Activated T-helper 1 cell treated with Interleukin-2 at 50 U/mL for 16 hours (primary cell): ENCODE data around the gene RSPO3.
"Not testable (repeated sequence)": the region's sequence is repeated elsewhere in the genome, so short reads cannot be mapped to it uniquely, and the experiment has no call there.

ENCODE experiments used
- DNase-seq: peaks from one replicate; pipeline ENCODE4 v3.0.0-alpha.2; 2020; ENCODE audit warnings: low read depth

The RSPO3 gene, protein sequence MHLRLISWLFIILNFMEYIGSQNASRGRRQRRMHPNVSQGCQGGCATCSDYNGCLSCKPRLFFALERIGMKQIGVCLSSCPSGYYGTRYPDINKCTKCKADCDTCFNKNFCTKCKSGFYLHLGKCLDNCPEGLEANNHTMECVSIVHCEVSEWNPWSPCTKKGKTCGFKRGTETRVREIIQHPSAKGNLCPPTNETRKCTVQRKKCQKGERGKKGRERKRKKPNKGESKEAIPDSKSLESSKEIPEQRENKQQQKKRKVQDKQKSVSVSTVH

DNA sequence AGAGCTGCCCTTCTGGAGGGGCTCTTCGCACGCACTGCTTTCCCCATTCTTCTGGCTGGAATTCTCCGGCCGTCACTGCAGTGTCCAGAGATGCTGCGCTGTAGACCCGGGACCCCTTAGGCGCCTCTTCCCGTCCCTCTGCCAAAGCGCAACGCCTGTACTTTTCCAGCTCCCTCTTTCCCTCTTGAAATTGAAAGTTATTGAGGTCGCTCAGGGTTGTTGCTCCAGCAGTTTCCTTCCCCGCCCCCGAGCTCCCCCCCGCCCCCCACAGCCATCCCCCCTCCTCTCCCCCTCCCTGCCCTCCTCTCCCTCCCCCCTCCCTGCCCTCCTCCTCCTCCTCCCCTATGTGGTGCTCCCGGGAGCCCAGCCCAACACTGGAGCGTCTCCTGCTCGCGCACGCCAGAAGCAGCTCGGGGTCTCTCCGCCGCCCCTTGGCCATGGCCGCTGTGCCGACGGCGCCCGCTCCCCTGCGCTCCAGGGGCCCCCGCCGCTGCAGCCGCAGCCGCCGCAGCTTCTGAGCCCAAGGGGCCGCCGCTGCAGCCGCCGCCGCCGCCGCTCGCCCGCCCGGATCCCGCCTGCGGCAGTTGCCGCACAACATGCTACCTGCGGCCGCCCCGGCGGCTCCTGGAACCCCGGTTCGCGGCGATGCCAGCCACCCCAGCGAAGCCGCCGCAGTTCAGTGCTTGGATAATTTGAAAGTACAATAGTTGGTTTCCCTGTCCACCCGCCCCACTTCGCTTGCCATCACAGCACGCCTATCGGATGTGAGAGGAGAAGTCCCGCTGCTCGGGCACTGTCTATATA is at the start of gene RSPO3:
Gene RSPO3, plus strand, starts transcription at position 374 of the 804 bp plus-strand sequence. CDS start 522 bp downstream, outside the sequence.
- no peak for DNase-seq

DNA sequence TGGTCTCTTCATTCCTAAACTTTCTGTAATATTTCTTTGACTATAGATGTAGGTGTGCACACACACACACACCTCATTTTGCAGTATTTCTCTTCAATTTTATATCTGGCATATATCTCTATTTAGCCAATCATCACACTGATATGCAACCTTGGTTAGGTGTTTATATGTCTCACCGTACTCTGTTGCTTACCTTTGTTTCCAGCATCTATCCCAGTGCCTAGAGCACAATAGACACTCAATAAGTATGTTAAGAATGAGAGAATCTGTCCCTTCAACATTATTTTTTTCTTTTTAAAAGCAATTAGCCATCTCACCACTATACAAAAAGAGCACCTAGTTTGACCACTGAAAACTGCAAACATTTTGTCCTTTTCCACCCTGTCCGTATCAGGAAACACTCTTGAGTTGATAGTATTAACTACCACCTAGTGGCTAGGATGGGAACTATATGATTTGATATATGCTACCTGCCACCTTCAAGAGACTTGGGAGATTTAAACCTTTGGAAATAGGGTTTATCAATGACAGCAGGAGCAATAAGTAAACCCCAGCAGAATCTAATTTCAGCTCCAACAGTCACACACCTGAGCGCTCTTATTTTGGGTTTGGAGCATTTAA is 48.7 kb upstream of the RSPO3 start:
- DNase-seq: no peak

DNA sequence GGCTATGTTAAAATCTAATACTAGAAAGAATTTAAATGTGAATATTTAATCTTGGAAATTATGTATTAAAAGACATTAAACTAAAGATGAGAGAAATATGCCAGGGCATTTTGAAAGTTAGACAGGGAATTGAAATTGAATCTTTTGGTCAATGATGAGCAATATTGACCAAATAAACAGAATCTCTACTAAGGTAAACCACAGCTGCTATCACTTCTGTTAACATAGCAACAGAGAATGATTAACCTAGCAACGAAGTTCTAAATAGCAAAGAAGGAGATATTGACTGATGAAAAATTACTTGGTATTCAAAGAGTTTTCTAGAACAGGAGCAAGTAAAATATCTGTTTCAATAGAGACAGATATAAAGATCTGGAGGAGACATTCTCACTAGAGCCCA is 45.2 kb upstream of the RSPO3 start:
- DNase-seq: no peak

DNA sequence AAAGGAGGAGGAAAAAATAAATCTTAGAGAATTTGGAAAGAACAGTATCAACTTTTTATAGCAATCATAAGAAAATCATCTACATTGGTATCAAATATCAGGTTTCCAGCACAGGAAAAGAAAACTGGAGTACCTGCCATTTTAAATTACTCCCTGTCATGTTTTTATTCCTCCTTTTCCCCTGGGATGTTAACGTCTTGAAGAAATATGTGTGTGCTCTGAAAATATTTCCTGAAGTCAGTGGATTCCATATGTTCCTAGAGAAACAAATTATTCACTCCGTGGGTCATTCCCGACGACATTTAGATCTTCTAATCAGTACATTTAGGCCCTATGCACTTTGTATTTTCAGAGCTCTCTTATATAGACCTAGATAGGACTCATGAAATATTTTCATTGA is 42.0 kb upstream of the RSPO3 start:
- DNase-seq: no peak

DNA sequence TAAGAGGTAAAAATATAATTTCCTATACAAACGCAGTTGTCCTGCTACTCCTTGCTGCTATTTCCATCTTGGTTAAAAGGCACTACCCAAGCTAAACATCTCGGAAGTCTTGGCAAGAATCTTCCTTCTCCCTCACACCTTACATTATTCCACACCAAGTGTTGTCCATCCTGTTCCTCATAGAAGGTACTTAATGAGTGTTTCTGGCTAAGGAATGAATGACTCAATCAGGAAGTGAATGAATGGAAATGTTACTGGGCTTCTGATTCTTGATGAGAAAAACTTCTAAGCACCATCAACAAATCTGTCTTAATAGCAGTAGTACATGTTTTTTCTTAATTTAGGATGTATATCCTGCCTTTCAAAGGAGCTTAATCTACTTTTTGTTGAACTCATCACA is 40.6 kb upstream of the RSPO3 start:
- DNase-seq: no peak

DNA sequence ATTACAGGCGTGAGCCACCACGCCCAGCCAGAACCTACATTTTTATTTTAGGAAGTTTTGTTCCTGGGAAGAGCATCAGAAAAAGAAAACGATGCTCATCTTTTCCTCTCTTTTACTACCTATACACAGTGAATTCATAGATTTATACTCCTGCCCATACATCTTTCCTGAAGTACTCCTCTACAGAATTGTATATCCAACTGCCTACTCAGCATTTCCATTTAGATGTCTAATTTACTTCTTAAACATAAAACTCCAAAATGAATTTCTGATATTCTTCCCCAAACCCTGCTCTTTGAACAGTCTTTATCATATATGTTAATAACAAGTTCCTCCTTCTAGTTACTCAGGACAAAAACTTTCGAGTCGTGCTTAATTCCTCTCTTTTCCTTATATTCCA is 39.8 kb upstream of the RSPO3 start:
- no peak for DNase-seq

DNA sequence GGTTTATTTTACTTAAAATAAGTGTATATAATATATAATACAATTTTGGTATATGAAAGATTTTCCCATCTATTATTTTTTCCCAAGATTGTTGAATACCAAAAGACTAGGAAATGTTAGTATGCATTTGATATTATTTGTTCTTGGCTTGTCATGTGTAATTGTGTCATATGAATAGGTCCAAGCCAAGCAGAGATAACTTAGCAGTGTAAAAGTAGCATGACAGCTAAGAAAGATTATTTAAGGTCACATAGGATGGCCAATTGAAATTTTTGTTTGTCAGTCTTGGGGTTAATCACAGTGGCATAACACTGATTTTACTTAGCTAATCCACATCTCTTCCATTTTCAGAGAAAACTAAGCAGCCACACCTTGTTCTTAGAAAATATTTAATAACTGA is 38.8 kb upstream of the RSPO3 start:
- DNase-seq: no peak

DNA sequence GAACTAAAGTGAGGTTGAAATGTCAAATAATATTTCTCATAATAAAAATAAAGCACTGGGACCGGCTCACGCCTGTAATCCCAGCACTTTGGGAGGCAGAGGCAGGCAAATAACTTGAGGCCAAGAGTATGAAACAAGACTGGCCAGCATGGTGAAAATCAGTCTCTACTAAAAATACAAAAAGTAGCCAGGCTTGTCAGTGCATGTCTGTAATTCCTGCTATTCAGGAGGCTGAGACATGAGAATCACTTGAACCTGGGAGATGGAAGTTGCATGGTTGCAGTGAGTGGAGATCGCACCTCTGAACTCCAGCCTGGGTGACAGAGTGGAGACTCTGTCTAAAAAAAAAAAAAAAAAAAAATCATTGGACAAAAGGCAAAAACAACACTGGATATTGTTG is 38.4 kb upstream of the RSPO3 start:
- no peak for DNase-seq

DNA sequence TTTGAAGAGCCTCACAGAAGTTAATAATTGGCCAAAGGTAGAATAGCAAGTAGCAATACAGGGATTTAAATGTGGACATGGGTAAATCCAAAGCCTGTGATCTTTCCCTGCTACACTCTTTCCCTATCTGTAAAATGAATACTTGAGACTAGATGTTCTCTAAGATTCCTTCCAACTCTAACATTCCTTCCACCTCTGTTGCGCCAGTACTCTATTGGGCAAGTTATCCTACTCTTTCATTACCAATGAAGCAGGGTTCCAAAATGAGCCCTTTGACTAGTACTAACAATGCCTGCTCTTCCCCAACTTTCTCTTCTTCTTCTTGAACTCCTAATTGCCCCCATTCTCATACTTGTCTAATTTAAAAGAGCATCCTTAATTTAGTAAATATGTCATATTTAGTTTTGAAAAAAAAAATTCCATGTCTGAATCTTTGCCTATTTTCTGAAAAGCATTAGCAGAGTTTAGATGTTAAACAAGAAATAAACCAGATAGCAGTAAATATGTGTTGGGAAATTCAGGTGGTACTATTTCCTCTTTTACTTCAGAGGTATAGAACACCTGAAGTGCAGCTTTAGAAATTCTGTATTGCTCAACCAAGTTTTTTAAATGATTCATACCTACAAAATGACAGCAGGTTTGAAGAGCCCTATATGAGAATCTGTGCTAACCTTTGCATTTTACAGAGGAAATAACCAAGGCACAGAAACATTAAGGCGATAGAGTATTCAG is 35.1 kb upstream of the RSPO3 start:
- no peak for DNase-seq

DNA sequence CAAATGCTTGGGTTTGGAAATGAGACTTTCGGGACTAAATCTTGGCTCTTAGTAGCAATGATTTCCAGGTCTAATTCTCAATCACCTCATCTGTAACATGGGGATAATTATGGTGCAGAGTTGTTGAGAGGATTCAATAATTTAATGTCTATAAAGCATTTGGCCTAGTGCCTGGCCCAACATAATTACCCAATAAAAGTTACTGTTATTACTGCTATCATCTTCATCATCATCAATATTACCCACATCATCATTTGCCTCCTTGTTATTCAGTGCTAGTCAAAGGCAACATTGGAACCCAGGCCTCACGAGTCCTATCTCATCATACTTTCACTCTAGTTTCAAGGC is 34.5 kb upstream of the RSPO3 start:
- DNase-seq: no peak

DNA sequence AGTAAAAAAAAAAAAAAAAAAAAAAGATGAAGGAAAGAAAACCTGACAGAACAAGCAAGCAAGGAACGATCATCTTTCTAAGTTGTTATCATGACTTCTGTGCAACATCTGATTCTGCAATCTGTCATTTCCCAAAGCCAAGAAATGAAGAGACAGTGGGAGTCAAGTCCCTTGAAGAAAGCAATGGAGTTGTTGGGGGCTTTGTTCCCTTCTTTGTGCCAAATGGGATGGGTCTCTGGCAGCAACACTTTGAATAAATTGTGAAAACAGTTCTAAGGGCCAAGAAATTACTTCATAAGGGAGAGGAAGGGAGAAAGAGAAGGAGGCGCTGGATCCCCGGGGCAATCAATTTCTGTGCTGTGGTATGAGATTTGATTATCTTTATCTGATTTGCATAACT is 33.3 kb upstream of the RSPO3 start:
- no peak for DNase-seq

DNA sequence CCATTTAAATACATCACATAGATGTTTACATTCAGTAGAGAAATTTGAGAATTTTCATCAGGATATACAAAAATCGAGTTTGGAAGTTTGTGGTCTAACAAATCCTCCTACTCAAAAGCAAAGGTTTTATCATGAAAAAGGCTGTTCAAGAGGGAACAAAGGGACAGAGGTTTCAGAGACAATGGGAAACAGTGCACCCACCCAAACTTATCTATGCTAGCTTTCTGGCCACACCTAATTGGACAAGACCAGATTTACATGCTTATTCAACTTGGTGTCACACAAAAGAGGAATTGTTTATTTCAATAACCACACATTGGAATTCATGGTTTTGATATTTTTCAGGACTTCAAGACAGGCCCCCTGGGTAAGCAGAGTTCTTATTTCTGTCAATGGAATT is 28.4 kb upstream of the RSPO3 start:
- no peak for DNase-seq

DNA sequence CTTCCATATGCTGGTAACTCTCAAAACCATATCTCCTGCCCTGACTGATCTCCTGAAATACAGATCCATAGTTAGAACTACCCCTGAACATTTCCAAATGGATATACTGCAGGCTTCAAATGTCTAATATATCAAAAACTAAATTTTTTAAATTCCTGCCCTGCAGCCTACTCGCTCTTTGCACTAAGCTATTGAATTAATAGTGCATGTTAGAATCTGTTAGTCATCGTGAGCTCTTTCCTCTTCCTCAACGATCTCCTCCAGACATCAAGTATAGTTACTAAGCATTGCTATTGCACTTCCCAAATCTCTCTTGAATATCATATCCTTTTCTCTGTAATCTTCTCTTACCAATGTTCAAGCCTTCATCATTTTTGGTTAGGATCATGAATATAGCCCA is 26.0 kb upstream of the RSPO3 start:
- no peak for DNase-seq

DNA sequence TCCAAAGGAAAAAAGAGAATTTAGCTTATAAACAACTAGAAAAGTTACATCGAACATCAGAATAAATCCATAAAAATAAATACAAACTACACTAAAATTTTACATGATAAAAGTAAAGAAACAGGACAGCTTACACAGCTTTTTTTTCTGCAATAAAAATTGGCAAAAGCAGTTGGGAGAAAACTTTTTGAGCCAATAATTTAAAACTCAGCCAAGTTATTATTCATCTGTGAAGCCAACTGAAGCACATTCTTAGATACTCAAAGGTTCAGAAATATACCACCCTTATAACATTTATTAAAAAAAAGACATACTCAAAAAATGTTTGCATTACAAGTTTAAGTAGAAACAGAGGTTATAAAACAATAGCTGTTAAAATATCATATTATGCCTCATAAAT is 23.7 kb upstream of the RSPO3 start:
- DNase-seq: no peak

DNA sequence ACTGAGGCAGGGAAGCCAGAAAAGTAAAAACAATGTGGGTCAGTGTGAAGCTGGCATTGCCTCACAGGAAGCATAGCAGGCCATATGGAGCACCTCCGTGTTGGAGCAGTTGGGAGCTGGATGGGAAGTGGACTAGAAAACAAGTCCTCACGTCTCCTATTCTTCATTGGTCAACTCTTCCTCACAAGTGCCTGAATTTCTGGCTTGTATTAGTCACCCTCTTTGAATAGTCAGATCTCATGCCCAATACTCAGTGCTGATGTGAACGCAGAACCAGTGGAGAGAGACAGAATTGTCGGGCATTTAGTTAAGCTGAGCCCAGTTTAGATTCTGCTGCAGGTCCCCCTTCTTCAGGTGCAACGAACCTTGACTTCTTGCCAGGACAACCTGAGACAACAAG is 22.3 kb upstream of the RSPO3 start:
- no peak for DNase-seq

DNA sequence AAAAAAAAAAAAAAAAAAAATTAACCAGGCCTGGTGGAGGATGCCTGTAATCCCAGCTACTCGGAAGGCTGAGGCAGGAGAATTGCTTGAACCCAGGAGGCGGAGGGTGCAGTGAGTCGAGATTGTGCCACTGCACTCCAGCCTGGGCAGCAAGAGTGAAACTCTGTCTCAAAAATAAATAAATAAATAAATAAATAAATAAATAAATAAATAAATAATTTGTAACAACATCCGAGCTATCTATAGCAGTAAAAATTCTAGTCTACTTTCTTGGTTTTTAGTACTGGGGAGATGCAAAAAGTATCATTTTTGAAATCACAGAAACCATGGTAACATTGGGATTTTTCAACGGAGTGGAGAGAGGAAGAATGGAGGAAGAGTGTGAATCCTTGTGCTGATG is 21.0 kb upstream of the RSPO3 start:
- DNase-seq: not testable (repeated sequence)

DNA sequence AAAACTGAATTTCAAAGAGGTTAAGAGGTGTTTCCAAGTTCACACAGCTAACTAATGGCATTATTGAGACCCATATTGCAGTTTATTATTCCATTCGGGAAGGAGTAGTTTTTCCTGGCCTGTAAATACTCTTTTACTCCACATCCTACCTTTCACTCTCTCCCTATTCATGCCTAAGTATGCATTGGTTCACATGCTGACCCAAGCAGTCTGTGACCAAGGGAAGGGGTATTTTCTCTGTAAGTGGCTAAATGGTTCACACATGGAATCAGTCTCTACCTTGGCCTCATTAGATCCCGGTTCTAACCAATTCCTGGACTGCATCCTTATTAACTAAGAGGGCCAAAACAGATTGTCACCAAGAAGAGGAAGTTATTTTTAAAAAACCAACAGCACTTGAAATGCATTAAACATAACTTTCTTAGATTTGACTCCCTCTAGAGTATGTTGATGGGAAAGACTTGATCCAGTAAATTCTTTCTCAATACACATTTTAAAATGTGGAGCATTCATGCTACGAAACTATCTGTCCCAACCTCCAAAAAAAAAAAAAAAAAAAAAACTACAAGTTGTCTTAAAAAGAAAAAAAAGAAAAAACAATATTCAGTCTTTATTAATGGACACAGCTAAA is 17.8 kb upstream of the RSPO3 start:
- no peak for DNase-seq

DNA sequence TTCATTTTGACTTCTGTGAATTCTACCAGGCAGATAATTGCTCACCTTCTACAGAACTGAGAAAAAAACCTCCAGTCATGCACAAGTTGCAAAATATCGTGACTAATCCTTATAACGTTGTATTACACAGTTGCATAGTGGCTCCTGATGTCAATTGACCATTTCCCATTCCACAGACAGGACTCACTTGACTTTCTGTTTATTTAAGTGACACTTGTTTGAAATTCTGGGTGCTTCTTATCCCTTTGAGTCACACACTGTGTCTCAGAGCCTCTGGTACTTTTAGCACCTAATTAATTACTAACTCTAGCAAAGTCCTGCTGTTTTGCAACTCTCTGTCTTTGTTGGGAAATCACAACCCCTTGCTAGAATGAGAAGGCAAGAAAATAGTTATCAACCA is 16.2 kb upstream of the RSPO3 start:
- DNase-seq: no peak

DNA sequence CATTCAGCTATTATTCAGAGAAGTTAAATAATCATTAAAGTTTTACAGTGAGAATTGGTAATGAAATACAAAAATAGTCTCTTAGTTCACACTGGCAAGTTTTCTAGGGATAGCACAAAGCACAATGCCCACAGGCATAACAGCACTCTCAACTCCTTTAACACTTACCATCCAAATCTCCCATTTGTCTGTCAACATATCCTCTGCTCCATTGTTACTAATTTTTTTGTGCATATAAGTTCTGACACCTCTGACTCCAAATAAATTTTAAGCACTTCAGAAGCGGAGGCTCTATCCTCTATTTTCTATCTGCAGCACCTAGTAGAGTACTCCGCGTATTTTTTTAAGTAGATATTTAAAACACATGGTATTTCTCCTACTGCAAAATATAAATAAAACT is 15.6 kb upstream of the RSPO3 start:
- DNase-seq: no peak

DNA sequence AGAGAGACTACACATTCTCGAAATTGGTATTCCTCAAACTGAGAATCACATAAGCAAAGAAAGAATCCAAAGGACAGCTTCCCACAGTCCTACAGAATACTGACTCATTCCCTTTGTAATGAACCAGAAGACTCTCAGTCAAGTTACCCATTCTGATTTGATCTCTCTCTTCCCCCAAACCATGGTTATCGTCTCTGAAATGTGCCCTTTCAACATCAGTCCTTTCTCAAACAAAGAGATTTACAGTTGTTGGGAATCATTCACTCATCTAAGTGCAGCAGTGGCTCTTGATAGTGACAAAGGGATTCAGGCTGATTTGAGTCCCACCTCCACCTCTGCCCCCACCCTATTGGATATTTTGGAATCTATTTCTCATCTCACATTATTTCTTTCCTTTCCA is 15.0 kb upstream of the RSPO3 start:
- no peak for DNase-seq

DNA sequence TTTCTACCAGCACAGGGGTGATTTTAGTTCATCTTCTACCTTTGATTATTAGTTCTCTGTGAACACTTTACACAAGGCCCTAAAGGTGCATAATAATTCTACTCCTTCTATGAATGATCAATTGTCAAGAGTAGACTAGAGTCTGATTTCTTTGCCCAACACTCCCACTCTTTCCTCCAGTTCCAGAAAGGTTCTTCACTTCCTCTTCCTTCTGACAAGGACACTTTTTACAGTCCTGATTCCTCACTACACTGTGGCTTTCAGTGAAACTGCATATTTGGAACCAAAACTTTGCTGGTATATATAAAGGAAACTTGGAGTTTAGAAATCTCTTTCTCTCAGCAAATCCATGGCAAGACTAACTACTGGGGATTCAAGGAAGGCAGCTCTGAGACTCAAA is 10.6 kb upstream of the RSPO3 start:
- DNase-seq: no peak

DNA sequence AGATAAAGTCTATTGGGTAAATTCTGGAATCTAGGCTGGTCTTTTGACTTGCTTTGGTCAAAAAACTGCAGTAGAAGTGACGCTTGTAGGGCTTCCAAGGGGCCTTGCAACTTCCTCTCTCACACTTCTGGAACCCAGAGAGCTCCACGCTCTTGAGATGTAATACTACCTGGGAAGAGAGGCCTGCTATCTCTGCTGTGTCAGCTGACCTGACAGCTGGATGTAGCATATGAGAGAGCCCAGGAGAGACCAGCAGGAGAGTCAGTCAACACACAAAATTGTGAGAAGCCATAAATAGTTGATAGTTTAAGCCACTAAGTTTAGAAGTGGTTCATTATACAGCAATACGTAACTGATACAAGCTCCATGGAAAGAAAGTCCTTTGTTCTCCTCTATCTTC is 7.8 kb upstream of the RSPO3 start:
- no peak for DNase-seq
